Measurements from ENCODE around the gene MNT. TPM values are rescaled to one million over a fixed set of nuclear protein-coding genes. Genes with fewer than 3 reads are reported as not detected.

MNT gene
- polyA plus RNA-seq, 2 of the 4 experiments (the other 2 are of a cell fraction): 4.5 to 25.9 TPM

DNA sequence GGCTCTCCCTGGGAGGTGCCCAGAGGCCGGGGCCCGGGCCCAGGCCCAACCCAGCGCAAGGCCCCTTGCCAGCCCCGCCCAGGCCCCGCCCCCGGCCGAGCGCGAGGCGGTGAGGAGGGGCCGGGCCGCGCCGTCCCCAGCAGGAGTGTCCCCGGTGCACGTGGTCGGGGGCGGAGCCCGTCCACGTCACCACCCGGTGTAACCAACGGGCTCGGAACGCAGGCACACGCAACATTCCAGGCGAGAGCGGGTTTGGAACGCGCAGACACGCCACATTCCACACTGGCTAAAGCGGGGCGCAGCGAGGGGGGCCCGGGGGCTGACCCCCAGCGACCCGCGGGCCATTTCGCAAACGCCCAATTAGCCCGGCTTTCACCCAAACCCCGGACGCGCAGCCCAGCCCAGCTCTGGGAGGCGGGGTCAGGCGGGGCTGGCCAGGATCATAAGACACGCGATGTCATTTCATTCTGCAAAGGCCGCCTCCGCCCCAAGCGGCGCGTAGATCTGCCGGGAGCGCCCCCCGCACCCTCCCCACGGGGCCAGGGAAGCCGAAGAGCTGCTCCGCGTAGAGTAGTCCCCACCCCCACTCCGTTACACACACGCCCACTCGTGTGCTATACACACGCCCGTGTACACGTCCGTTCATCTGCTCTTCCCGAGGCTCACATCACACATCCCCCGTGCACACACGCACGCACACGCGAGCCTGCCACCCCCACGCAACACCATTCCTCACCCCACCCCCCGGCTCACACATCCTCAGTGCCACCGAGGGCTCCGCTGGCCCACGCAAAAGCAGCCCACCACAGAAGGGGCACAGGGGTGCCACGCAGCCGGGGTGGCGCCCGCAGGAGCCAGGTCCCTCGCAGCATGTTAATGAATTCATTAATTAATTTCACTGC, 1.0 kb downstream of the MNT start (continued):
- TF ChIP-seq CBX2 (IDR thresholded peaks at IDR 0.05; ENCODE audit: borderline replicate concordance, low read depth): no peak
- TF ChIP-seq CBX8 (IDR thresholded peaks at IDR 0.05): no peak
- TF ChIP-seq FOSB (CRISPR knock-in tag; IDR thresholded peaks at IDR 0.05): peak; percentile 89
- peak; percentile 17; the same call in 1 of the 2 replicates for TF ChIP-seq REST (IDR thresholded peaks at IDR 0.05)
- no peak for TF ChIP-seq MAFK (IDR thresholded peaks at IDR 0.05; ENCODE audit: partially characterized antibody)
- TF ChIP-seq, protein P1, sequence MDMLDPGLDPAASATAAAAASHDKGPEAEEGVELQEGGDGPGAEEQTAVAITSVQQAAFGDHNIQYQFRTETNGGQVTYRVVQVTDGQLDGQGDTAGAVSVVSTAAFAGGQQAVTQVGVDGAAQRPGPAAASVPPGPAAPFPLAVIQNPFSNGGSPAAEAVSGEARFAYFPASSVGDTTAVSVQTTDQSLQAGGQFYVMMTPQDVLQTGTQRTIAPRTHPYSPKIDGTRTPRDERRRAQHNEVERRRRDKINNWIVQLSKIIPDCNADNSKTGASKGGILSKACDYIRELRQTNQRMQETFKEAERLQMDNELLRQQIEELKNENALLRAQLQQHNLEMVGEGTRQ (IDR thresholded peaks at IDR 0.05): peak; percentile 76
- TF ChIP-seq HOXB5 (CRISPR knock-in tag; IDR thresholded peaks at IDR 0.05): peak; percentile 16; the same call in 1 of the 2 replicates
- TF ChIP-seq RAD21 (conservative IDR thresholded peaks at IDR 0.05 in 1 of 2, IDR thresholded peaks at IDR 0.05 in 1 of 2): no peak; a peak in 1 of 5 replicates
- no peak for TF ChIP-seq KDM5A (IDR thresholded peaks at IDR 0.05)
- TF ChIP-seq TFCP2L1 (CRISPR knock-in tag; IDR thresholded peaks at IDR 0.05): peak; percentile 94
- no peak for TF ChIP-seq NPAS2 (CRISPR knock-in tag; IDR thresholded peaks at IDR 0.05; ENCODE audit: borderline replicate concordance)
- peak; percentile 24 for TF ChIP-seq CHD2 (IDR thresholded peaks at IDR 0.05; ENCODE audit: low read length, partially characterized antibody)
- no peak for TF ChIP-seq EP300 (IDR thresholded peaks at IDR 0.05)
- no peak for TF ChIP-seq ZSCAN20 (CRISPR knock-in tag; IDR thresholded peaks at IDR 0.05)
- TF ChIP-seq, protein P2, sequence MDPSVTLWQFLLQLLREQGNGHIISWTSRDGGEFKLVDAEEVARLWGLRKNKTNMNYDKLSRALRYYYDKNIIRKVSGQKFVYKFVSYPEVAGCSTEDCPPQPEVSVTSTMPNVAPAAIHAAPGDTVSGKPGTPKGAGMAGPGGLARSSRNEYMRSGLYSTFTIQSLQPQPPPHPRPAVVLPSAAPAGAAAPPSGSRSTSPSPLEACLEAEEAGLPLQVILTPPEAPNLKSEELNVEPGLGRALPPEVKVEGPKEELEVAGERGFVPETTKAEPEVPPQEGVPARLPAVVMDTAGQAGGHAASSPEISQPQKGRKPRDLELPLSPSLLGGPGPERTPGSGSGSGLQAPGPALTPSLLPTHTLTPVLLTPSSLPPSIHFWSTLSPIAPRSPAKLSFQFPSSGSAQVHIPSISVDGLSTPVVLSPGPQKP (IDR thresholded peaks at IDR 0.05; ENCODE audit: low read depth, low read length): no peak
- no peak for TF ChIP-seq ESRRA (IDR thresholded peaks at IDR 0.05; ENCODE audit: borderline replicate concordance, low read length)
- TF ChIP-seq, protein P3, sequence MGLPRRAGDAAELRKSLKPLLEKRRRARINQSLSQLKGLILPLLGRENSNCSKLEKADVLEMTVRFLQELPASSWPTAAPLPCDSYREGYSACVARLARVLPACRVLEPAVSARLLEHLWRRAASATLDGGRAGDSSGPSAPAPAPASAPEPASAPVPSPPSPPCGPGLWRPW (IDR thresholded peaks at IDR 0.05): no peak
- peak; percentile 55 for TF ChIP-seq PHF8 (IDR thresholded peaks at IDR 0.05; ENCODE audit: borderline replicate concordance, low read depth)
- TF ChIP-seq, protein P4, sequence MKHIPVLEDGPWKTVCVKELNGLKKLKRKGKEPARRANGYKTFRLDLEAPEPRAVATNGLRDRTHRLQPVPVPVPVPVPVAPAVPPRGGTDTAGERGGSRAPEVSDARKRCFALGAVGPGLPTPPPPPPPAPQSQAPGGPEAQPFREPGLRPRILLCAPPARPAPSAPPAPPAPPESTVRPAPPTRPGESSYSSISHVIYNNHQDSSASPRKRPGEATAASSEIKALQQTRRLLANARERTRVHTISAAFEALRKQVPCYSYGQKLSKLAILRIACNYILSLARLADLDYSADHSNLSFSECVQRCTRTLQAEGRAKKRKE (CRISPR knock-in tag; IDR thresholded peaks at IDR 0.05; ENCODE audit: low read depth): no peak; the same call in 1 of the 2 replicates
- no peak for TF ChIP-seq SREBF2 (IDR thresholded peaks at IDR 0.05)
- no peak for TF ChIP-seq ZNF302 (CRISPR knock-in tag; IDR thresholded peaks at IDR 0.05)
- TF ChIP-seq RNF2 (IDR thresholded peaks at IDR 0.05; ENCODE audit: borderline replicate concordance, low read depth): no peak
